Loucy (cell line): ENCODE measurements around the gene APOM.

Experiments
- H2AFZ ChIP-seq: fragments of 200-600 bp; sonication (generic); 2 replicates; pipeline ENCODE4 v1.6.0; 2016; ENCODE audit warnings: antibody characterized with exemption, mild to moderate bottlenecking, low read length, moderate library complexity
- H3F3A ChIP-seq: fragments of 200-600 bp; 2 replicates; pipeline ENCODE4 v1.6.0; 2016; ENCODE audit warnings: antibody characterized with exemption, low read depth, mild to moderate bottlenecking
- H3K27me3 ChIP-seq: fragments of 200-600 bp; sonication (generic); 2 replicates; pipeline ENCODE4 v1.6.1; 2014; ENCODE audit warnings: low read length, mild to moderate bottlenecking; ENCODE audit not compliant: insufficient read depth, poor library complexity, severe bottlenecking
- H3K36me3 ChIP-seq: fragments of 200-600 bp; sonication (generic); 2 replicates; pipeline ENCODE4 v1.6.1; 2016; ENCODE audit warnings: low read length; ENCODE audit not compliant: insufficient read depth
- H3K4me1 ChIP-seq: fragments of 200-600 bp; sonication (generic); 2 replicates; pipeline ENCODE4 v1.5.1; 2014; ENCODE audit warnings: low read length, mild to moderate bottlenecking; ENCODE audit not compliant: insufficient read depth, poor library complexity, severe bottlenecking
- H3K4me2 ChIP-seq: fragments of 200-600 bp; sonication (generic); 2 replicates; pipeline ENCODE4 v1.6.0; 2014; ENCODE audit warnings: antibody characterized with exemption, low read length, low read depth, mild to moderate bottlenecking; ENCODE audit not compliant: poor library complexity, severe bottlenecking
- H3K4me3 ChIP-seq: fragments of 200-600 bp; sonication (generic); 2 replicates; pipeline ENCODE4 v1.5.1; 2014; ENCODE audit warnings: low read length, mild to moderate bottlenecking, mixed read lengths; ENCODE audit not compliant: poor library complexity, severe bottlenecking
- H3K79me2 ChIP-seq: fragments of 200-600 bp; sonication (generic); 2 replicates; pipeline ENCODE4 v1.6.1; 2014; ENCODE audit warnings: low read length; ENCODE audit not compliant: insufficient read depth
- H3K9ac ChIP-seq: fragments of 200-600 bp; sonication (generic); 2 replicates; pipeline ENCODE4 v1.6.0; 2014; ENCODE audit warnings: mild to moderate bottlenecking, low read depth, low read length, moderate library complexity; ENCODE audit not compliant: poor library complexity, severe bottlenecking
- H3K9me2 ChIP-seq: fragments of 200-600 bp; sonication (generic); replicated peaks from 2 replicates; pipeline ENCODE4 v1.6.1; 2016; ENCODE audit warnings: low read depth, low read length, mixed read lengths
- H3K9me3 ChIP-seq: fragments of 200-600 bp; sonication (generic); 2 replicates; pipeline ENCODE4 v1.6.1; 2014; ENCODE audit warnings: mild to moderate bottlenecking, antibody characterized with exemption, low read length, low read depth; ENCODE audit not compliant: insufficient read depth
- H4K20me1 ChIP-seq: fragments of 200-600 bp; sonication (generic); 2 replicates; pipeline ENCODE4 v1.6.0; 2014; ENCODE audit warnings: antibody characterized with exemption, low read length, mild to moderate bottlenecking; ENCODE audit not compliant: insufficient read depth, poor library complexity, severe bottlenecking
- CTCF ChIP-seq: fragments of 200-600 bp; sonication (generic); conservative IDR thresholded peaks from 2 replicates; pipeline ENCODE4 v1.5.1; 2014; ENCODE audit warnings: mild to moderate bottlenecking, antibody characterized with exemption, low read length
- EZH2phosphoT487 ChIP-seq: fragments of 200-600 bp; IDR thresholded peaks from 2 replicates; pipeline ENCODE4 v1.6.1; 2018; ENCODE audit warnings: antibody characterized with exemption, mild to moderate bottlenecking, moderate library complexity, borderline replicate concordance

The APOM gene

GRCh38 chr6:31705931-31706330, 50.2 kb downstream of the APOM start:
- H3K79me2 ChIP-seq, result peaks cover 19% of the 10 kb centered on the region
- H4K20me1 ChIP-seq, result peaks cover 12% of the 10 kb centered on the region
- no peaks in the 10 kb centered on the region for H3F3A ChIP-seq
- H3K27me3 ChIP-seq, result no peaks in the 10 kb centered on the region
- H3K4me1 ChIP-seq, result peaks cover 20% of the 10 kb centered on the region
- no peaks in the 10 kb centered on the region for H3K9me3 ChIP-seq
- no peak overlapping the region for H3K4me2 ChIP-seq
- H3K36me3 ChIP-seq, result no peaks in the 10 kb centered on the region
- TF ChIP-seq CTCF (no peak), EZH2phosphoT487 (no peak)
- no peak overlapping the region for H3K9ac ChIP-seq
- no peaks in the 10 kb centered on the region for H3K9me2 ChIP-seq
- H2AFZ ChIP-seq, result no peak overlapping the region
- no peak overlapping the region for H3K4me3 ChIP-seq

- Histone ChIP-seq H3K9me3 (no peaks in the 10 kb centered on the region), H3K4me2 (no peak within 1 kb of the TSS), H3K27me3 (no peaks in the 10 kb centered on the region), H3K4me3 (no peak within 1 kb of the TSS), H3F3A (no peaks in the 10 kb centered on the region), H3K36me3 (no peaks in the 10 kb centered on the region), H4K20me1 (peaks cover 6% of the 10 kb centered on the region), H3K9ac (no peak within 1 kb of the TSS), H3K9me2 (no peaks in the 10 kb centered on the region), H3K4me1 (peaks cover 20% of the 10 kb centered on the region), H2AFZ (no peak within 1 kb of the TSS), H3K79me2 (peaks cover 12% of the 10 kb centered on the region)
- no peak for TF ChIP-seq EZH2phosphoT487
- TF ChIP-seq CTCF, result no peak
Measured at GRCh38 chr6:31706599-31706998, 50.9 kb downstream of the APOM start, which contains the start of gene LY6G6F. Gene LY6G6F, plus strand, starts transcription at chr6:31706866. Its CDS starts 41 bp downstream, at chr6:31706907.

GRCh38 chr6:31707701-31708100, 52.0 kb downstream of the APOM start:
- Histone ChIP-seq H3K9me2 (no peaks in the 10 kb centered on the region), H3K9me3 (no peaks in the 10 kb centered on the region), H3K4me3 (no peak overlapping the region), H3K4me2 (no peak overlapping the region), H3K36me3 (no peaks in the 10 kb centered on the region), H3F3A (no peaks in the 10 kb centered on the region), H4K20me1 (no peaks in the 10 kb centered on the region), H3K9ac (no peak overlapping the region), H3K79me2 (peaks cover under 1% of the 10 kb centered on the region; the same call in 1 of the 2 replicates), H3K4me1 (peaks cover 19% of the 10 kb centered on the region), H2AFZ (no peak overlapping the region), H3K27me3 (no peaks in the 10 kb centered on the region)
- TF ChIP-seq EZH2phosphoT487 (no peak), CTCF (no peak)
